OCI-LY3 (cell line): ENCODE measurements around the gene AFF2.

Source experiments
- H2AFZ ChIP-seq: fragments of 200-600, 300-600 bp; shearing (Covaris generic); 2 replicates; pipeline ENCODE4 v1.6.0; 2014; ENCODE audit warnings: antibody characterized with exemption, low read depth, low read length
- H3K27ac ChIP-seq: fragments of 200-600, 300-600 bp; sonication (generic); 2 replicates; pipeline ENCODE4 v1.5.1; 2014; ENCODE audit warnings: mild to moderate bottlenecking, low read length, moderate library complexity, mixed read lengths
- H3K27me3 ChIP-seq: fragments of 200-600, 300-600 bp; sonication (generic); 2 replicates; pipeline ENCODE4 v1.6.1; 2014; ENCODE audit warnings: low read depth, low read length, mixed read lengths
- H3K36me3 ChIP-seq: fragments of 200-600, 300-600 bp; sonication (generic); replicated peaks from 2 replicates; pipeline ENCODE3; 2014; ENCODE audit warnings: low read depth, low read length, mixed read lengths
- H3K4me1 ChIP-seq: fragments of 300-600, 200-600 bp; sonication (generic); 2 replicates; pipeline ENCODE4 v1.6.1; 2014; ENCODE audit warnings: low read length, mixed read lengths
- H3K4me2 ChIP-seq: fragments of 200-600, 300-600 bp; sonication (generic); 2 replicates; pipeline ENCODE4 v1.6.1; 2014; ENCODE audit warnings: low read length, mixed read lengths
- H3K4me3 ChIP-seq: fragments of 300-600, 200-600 bp; sonication (generic); 2 replicates; pipeline ENCODE4 v1.5.1; 2014; ENCODE audit warnings: antibody characterized with exemption, mild to moderate bottlenecking, low read length, moderate library complexity
- H3K79me2 ChIP-seq: fragments of 300-600, 200-600 bp; shearing (Covaris generic); 2 replicates; pipeline ENCODE4 v1.6.1; 2014; ENCODE audit warnings: mild to moderate bottlenecking, low read length, mixed read lengths
- H3K9ac ChIP-seq: fragments of 300-600, 200-600 bp; shearing (Covaris generic); 2 replicates; pipeline ENCODE4 v1.6.0; 2014; ENCODE audit warnings: mild to moderate bottlenecking, low read length, moderate library complexity
- H3K9me3 ChIP-seq: fragments of 200-600, 300-600 bp; shearing (Covaris generic); 2 replicates; pipeline ENCODE4 v1.6.1; 2014; ENCODE audit warnings: low read length, mixed read lengths; ENCODE audit not compliant: insufficient read depth
- H4K20me1 ChIP-seq: fragments of 200-600, 300-600 bp; sonication (generic); 2 replicates; pipeline ENCODE4 v1.6.1; 2016; ENCODE audit warnings: low read length, mixed read lengths; ENCODE audit not compliant: insufficient read depth
- EZH2phosphoT487 ChIP-seq: fragments of 200-600 bp; shearing (Covaris generic); IDR thresholded peaks from 2 replicates; pipeline ENCODE4 v1.6.1; 2018; ENCODE audit warnings: antibody characterized with exemption, mixed run types, low read depth
- TF ChIP-seq, protein P1 (sequence below): fragments of 200-600, 300-600 bp; sonication (generic); IDR thresholded peaks from 2 replicates; pipeline ENCODE4 v1.5.1; 2014; ENCODE audit warnings: antibody characterized with exemption, low read length, low read depth

The AFF2 gene

DNA sequence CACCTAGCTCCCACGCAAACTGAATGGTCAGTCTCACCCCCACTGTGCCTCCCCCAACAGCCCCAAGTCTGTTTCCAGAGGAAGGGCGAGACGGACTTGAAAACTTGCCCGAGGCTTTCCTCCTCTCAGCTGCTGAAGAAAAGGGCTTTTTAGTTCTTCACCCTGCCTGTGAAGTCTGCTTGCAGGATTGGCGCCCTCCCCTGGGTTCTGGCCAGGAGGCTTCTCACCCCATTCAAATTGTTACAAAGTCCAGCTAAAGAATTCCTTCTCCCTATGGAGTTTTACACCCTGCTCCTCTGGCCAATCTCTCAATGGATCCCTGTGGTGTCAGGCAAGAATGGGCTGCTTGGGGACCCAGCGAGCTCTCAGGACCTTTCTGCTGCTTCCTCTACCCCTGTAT is 241.0 kb downstream of the AFF2 start:
- Histone ChIP-seq H2AFZ (no peak overlapping the region), H3K9ac (no peak overlapping the region), H3K27me3 (no peaks in the 10 kb centered on the region), H3K4me1 (no peaks in the 10 kb centered on the region), H4K20me1 (no peaks in the 10 kb centered on the region), H3K79me2 (no peaks in the 10 kb centered on the region), H3K4me2 (no peak overlapping the region), H3K9me3 (no peaks in the 10 kb centered on the region), H3K27ac (no peak overlapping the region), H3K4me3 (no peak overlapping the region), H3K36me3 (no peaks in the 10 kb centered on the region)
- no peak for TF ChIP-seq EZH2phosphoT487
- TF ChIP-seq, protein P1, sequence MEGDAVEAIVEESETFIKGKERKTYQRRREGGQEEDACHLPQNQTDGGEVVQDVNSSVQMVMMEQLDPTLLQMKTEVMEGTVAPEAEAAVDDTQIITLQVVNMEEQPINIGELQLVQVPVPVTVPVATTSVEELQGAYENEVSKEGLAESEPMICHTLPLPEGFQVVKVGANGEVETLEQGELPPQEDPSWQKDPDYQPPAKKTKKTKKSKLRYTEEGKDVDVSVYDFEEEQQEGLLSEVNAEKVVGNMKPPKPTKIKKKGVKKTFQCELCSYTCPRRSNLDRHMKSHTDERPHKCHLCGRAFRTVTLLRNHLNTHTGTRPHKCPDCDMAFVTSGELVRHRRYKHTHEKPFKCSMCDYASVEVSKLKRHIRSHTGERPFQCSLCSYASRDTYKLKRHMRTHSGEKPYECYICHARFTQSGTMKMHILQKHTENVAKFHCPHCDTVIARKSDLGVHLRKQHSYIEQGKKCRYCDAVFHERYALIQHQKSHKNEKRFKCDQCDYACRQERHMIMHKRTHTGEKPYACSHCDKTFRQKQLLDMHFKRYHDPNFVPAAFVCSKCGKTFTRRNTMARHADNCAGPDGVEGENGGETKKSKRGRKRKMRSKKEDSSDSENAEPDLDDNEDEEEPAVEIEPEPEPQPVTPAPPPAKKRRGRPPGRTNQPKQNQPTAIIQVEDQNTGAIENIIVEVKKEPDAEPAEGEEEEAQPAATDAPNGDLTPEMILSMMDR = no peak

- no peaks in the 10 kb centered on the region for H3K79me2 ChIP-seq
- H4K20me1 ChIP-seq = no peaks in the 10 kb centered on the region
- no peaks in the 10 kb centered on the region for H3K4me1 ChIP-seq
- no peaks in the 10 kb centered on the region for H3K36me3 ChIP-seq
- H3K4me2 ChIP-seq = no peak overlapping the region
- H3K9ac ChIP-seq = no peak overlapping the region
- H3K9me3 ChIP-seq = no peaks in the 10 kb centered on the region
- H2AFZ ChIP-seq = no peak overlapping the region
- TF ChIP-seq EZH2phosphoT487 = no peak
- TF ChIP-seq, protein P1 = no peak
- H3K27me3 ChIP-seq = no peaks in the 10 kb centered on the region
- no peak overlapping the region for H3K27ac ChIP-seq
- H3K4me3 ChIP-seq = no peak overlapping the region
Observed at GRCh38 chrX:148755111-148755510, 254.7 kb downstream of the AFF2 start.

DNA sequence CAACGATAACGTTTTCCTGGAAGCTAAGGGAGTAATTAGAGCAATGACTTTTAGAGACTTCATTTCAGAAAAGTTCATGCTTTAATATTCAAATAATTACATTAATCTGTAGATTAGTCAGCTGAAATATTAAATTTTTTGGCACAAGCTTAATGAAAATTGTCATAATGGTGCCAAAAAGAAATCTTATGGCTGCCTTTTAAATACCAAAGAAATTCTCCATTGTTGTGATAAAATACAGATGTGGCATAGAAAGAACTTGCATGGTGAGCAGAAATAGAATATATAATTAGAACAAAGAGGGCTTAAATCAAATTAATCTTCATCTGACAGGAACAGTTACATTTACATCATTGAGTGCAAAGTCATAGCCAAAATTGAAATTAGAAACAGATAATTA is 263.5 kb downstream of the AFF2 start:
- Histone ChIP-seq H3K79me2 (no peaks in the 10 kb centered on the region), H3K27ac (no peak overlapping the region)
- TF ChIP-seq, protein P1 = no peak
- no peak for TF ChIP-seq EZH2phosphoT487

DNA sequence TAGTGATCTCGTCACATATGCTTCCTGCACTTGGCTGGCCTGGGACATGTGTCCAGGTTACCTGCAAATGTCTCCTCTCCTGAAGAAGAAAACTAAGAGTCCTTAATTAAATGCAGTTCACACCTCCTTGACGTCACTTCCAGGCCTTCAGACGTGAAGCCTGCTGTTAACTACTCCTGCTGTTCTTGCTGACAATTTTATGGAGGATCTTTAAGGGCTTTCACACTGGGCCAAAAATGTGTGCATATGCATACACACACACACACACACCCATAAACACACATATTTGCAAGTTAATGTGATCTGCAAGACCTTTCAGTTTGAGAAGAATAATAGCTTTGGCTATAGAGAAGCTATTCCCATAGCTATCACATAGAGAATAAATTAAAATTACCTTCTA is 267.9 kb downstream of the AFF2 start:
- H3K27ac ChIP-seq = no peak overlapping the region
- no peaks in the 10 kb centered on the region for H4K20me1 ChIP-seq
- H3K9me3 ChIP-seq = no peaks in the 10 kb centered on the region
- H3K27me3 ChIP-seq = no peaks in the 10 kb centered on the region
- H3K4me3 ChIP-seq = no peak overlapping the region
- H3K9ac ChIP-seq = no peak overlapping the region
- no peaks in the 10 kb centered on the region for H3K79me2 ChIP-seq
- TF ChIP-seq, protein P1 = no peak
- no peak for TF ChIP-seq EZH2phosphoT487
- H3K4me1 ChIP-seq = no peaks in the 10 kb centered on the region
- no peaks in the 10 kb centered on the region for H3K36me3 ChIP-seq
- H2AFZ ChIP-seq = no peak overlapping the region
- no peak overlapping the region for H3K4me2 ChIP-seq

More for the DNA sequence above, 263.5 kb downstream of the AFF2 start:
- no peaks in the 10 kb centered on the region for H3K36me3 ChIP-seq
- no peaks in the 10 kb centered on the region for H4K20me1 ChIP-seq
- no peak overlapping the region for H3K4me3 ChIP-seq
- H3K9me3 ChIP-seq = no peaks in the 10 kb centered on the region
- H3K9ac ChIP-seq = no peak overlapping the region
- no peak overlapping the region for H2AFZ ChIP-seq
- H3K4me1 ChIP-seq = no peaks in the 10 kb centered on the region
- no peak overlapping the region for H3K4me2 ChIP-seq
- no peaks in the 10 kb centered on the region for H3K27me3 ChIP-seq
